ENCODE results near the gene SSRP1. TPM values are rescaled to one million over a fixed set of nuclear protein-coding genes. Genes with fewer than 3 reads are reported as not detected.
"Not testable (repeated sequence)": the region's sequence is repeated elsewhere in the genome, so short reads cannot be mapped to it uniquely, and the experiment has no call there.

SSRP1 gene
- total RNA-seq, 1 donor from 2014 or later: 110 TPM

DNA sequence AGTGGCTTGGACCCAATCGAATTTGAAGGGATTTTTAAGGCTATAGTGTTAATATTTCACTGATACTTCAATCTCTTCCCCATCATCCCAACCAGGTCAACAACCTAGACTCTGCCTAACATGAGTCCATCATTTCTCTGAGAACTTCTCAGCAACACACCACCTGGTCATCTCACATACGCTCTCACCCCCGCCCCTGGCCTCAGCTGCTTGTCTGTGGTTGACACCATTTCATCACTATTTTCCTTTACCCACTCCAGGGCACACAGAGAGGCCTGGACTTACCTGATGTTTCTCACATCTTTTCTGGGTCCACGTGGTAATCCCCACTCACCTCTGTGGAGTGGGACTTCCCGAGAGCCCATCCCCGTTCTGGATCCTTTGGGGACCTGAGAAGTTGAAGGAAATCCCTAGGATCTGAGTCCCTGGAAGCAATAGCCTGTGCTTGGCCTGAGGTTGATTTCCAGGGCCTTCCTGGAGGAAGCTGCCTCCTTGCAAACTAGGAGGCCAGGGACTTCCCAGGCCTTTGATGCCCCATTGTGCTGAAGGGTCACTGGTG is 5.6 kb upstream of the SSRP1 start:
- peaks cover 37% of the 10 kb centered on the region for H3K4me1 Mint-ChIP-seq

DNA sequence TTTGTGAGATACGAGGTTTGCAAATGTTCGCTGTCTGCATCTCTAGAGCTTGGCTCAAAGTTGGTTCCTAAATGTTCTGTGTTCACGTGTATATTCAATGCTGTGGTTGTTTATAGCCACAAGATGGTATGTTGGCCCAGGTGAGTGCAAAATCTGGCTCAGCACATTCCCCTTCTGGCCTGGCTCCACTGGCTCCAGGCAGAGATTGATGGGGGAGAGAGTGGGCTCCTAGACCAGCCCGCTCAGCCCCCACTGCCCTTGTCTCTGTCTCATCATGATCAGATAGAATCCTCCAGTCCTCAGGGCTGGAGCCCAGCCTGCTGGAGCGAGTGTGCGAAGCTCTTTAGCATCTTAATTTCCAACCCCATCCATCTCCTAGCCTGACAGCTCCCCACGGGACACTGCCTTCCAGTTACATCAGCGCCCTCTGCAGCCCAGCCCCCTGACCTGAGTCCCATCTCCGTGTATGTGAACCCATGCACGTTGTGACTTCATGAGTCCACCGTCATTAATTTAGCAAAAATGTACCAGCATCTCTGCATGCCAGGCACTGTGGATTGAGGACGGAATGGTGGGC is 4.4 kb upstream of the SSRP1 start:
- Mint-ChIP-seq H3K36me3 (no peaks in the 10 kb centered on the region), H3K27me3 (ENCODE audit: low read depth) (no peaks in the 10 kb centered on the region), H3K9me3 (no peaks in the 10 kb centered on the region), H3K4me1 (peaks cover 40% of the 10 kb centered on the region), H3K27ac (no peak overlapping the region), H3K4me3 (no peak overlapping the region)
- no peak for DNase-seq (ENCODE audit: low spot score in 2 of 2, unreplicated experiment in 2 of 2)
- TF ChIP-seq, protein P1, sequence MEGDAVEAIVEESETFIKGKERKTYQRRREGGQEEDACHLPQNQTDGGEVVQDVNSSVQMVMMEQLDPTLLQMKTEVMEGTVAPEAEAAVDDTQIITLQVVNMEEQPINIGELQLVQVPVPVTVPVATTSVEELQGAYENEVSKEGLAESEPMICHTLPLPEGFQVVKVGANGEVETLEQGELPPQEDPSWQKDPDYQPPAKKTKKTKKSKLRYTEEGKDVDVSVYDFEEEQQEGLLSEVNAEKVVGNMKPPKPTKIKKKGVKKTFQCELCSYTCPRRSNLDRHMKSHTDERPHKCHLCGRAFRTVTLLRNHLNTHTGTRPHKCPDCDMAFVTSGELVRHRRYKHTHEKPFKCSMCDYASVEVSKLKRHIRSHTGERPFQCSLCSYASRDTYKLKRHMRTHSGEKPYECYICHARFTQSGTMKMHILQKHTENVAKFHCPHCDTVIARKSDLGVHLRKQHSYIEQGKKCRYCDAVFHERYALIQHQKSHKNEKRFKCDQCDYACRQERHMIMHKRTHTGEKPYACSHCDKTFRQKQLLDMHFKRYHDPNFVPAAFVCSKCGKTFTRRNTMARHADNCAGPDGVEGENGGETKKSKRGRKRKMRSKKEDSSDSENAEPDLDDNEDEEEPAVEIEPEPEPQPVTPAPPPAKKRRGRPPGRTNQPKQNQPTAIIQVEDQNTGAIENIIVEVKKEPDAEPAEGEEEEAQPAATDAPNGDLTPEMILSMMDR (IDR thresholded peaks at IDR 0.05; ENCODE audit: unreplicated experiment): no peak

More for the DNA sequence above, 5.6 kb upstream of the SSRP1 start:
- TF ChIP-seq, protein P1 (IDR thresholded peaks at IDR 0.05; ENCODE audit: unreplicated experiment): no peak
- Mint-ChIP-seq H3K36me3 (no peaks in the 10 kb centered on the region), H3K27me3 (ENCODE audit: low read depth) (no peaks in the 10 kb centered on the region), H3K27ac (no peak overlapping the region), H3K9me3 (no peaks in the 10 kb centered on the region), H3K4me3 (no peak overlapping the region)
- no peak for DNase-seq (ENCODE audit: low spot score in 2 of 2, unreplicated experiment in 2 of 2)

DNA sequence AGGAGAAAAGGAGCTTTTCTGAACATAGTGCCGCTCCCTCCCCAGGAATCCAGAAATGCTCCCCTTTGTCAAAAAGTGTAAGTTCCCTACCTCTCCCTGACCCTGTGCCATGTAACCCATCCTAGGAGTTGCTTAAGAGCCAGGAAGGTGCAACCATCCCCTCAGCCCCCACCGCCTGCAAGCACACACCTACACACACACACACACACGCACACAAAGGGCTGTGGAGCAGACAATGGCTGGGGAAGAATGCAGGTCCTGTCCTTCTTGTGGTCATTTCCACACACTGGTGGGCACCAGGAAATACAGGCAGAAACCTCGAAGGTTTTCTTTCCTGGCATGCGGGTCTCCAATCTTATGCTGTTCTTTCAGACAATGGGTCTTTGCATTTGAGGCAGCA is 3.6 kb upstream of the SSRP1 start:
- Mint-ChIP-seq H3K9me3 (no peaks in the 10 kb centered on the region), H3K4me1 (peaks cover 48% of the 10 kb centered on the region), H3K36me3 (no peaks in the 10 kb centered on the region), H3K4me3 (no peak overlapping the region), H3K27me3 (ENCODE audit: low read depth) (no peaks in the 10 kb centered on the region), H3K27ac (no peak overlapping the region)
- no peak for DNase-seq (ENCODE audit: low spot score in 2 of 2, unreplicated experiment in 2 of 2)
- TF ChIP-seq, protein P1 (IDR thresholded peaks at IDR 0.05; ENCODE audit: unreplicated experiment): no peak

DNA sequence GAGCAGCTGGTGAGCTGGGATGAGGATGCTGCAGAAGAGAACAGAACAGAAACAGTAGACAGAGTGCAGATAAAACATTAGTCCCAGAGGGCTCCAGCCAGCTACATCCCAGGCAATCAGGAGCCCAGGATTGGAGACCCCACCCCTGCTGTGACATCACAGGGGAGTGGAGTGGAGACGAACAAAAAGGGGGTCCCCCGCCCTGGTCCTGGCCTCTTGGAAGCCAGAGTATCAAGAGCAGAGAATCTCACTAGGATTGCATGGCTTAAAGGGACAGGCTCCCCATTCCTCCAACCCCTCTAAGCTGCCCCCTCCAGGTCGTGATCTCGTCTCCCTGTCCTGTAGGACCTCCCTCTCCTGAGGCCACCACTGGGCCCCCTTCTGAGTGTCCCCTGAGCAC is 2.5 kb upstream of the SSRP1 start, which contains the start of gene P2RX3:
TSS of gene P2RX3 (plus strand) at position 211 of the 400 bp plus-strand sequence. CDS start 199 bp downstream, outside the sequence.
- H3K4me1 Mint-ChIP-seq: peaks cover 46% of the 10 kb centered on the region
- H3K36me3 Mint-ChIP-seq: peaks cover 3% of the 10 kb centered on the region
- no peak for DNase-seq (ENCODE audit: low spot score in 2 of 2, unreplicated experiment in 2 of 2)
- H3K9me3 Mint-ChIP-seq: no peaks in the 10 kb centered on the region
- TF ChIP-seq, protein P1 (IDR thresholded peaks at IDR 0.05; ENCODE audit: unreplicated experiment): no peak
- H3K27ac Mint-ChIP-seq: peak within 1 kb of the TSS; percentile 18
- no peaks in the 10 kb centered on the region for H3K27me3 Mint-ChIP-seq (ENCODE audit: low read depth)
- no peak within 1 kb of the TSS for H3K4me3 Mint-ChIP-seq

DNA sequence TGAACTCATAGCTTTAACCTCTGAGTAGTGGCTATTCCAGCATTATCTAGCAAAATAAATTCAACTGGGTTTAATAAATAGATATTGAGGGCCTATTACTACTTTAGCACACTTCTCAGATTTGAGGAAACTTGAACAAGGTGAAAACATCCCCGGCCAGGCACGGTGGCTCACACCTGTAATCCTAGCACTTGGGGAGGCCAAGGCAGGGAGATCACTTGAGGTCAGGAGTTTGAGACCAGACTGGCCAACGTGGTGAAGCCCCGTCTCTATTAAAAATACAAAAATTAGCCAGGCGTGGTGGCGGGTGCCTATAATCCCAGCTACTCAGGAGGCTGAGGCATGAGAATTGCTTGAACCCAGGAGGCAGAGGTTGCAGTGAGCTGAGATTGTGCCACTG is 1.2 kb upstream of the SSRP1 start:
- not testable (repeated sequence) for DNase-seq (ENCODE audit: low spot score in 2 of 2, unreplicated experiment in 2 of 2); H3K4me3 Mint-ChIP-seq; H3K36me3 Mint-ChIP-seq; H3K27me3 Mint-ChIP-seq (ENCODE audit: low read depth); H3K9me3 Mint-ChIP-seq
- Mint-ChIP-seq H3K27ac (peak overlapping the region; percentile 99), H3K4me1 (peaks cover 42% of the 10 kb centered on the region)

DNA sequence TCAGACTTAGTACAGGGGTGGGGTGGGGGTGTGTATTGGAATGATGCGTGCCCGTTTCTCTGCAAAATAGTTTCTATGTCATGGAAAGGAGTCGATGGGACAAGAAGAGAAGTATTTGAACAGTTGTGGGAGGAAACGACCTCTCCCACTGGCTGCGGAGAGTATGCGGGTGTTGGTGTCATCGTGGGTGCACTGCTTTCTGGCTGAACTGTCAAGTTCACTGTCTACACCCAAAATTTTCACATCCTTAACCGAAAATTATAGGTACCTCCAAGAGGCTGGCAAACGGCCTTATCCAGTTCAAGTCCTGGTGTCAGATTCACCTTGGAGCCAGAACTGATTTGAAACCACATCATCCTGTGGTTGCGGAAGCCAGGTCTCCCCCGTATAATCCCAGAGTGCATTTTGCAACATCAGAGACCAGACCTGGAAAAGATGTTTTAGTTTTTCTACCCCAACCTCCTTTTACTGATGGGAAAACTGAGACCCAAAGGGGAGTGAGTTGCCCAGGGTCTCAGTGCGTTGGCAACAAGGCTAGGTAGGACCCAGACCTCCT is 497 bp upstream of the SSRP1 start:
- H3K27me3 Mint-ChIP-seq (ENCODE audit: low read depth): no peaks in the 10 kb centered on the region
- TF ChIP-seq, protein P1 (IDR thresholded peaks at IDR 0.05; ENCODE audit: unreplicated experiment): no peak
- peaks cover 42% of the 10 kb centered on the region for H3K4me1 Mint-ChIP-seq

More for the DNA sequence above, 497 bp upstream of the SSRP1 start:
- Mint-ChIP-seq H3K27ac (peak overlapping the region; percentile 99), H3K9me3 (no peaks in the 10 kb centered on the region), H3K36me3 (peaks cover 13% of the 10 kb centered on the region), H3K4me3 (peak overlapping the region; percentile 84)
- DNase-seq (ENCODE audit: low spot score in 2 of 2, unreplicated experiment in 2 of 2): no peak
